Activated CD4-positive, alpha-beta T cell treated with anti-CD3 and anti-CD28 coated beads for 36 hours (primary cell): ENCODE data around the gene RPH3AL. TPM values are rescaled to one million over a fixed set of nuclear protein-coding genes. Genes with fewer than 3 reads are reported as not detected.

Experiments used
- total RNA-seq, 2 experiments: library from RNA; stranded (reverse); gene quantifications; one replicate each; pipeline ENCODE4 v1.2.3, GENCODE V29; 2021

RPH3AL gene
- total RNA-seq, 2 experiments from 2014 or later, result 1.4 to 2.0 TPM

Other genes with a start within 250 kb of the RPH3AL start
- gene SCGB1C2, start 215.2 kb downstream of the RPH3AL start, total RNA-seq, result not detected
- under 1 TPM; 0.04 to 0.27 TPM for gene DOC2B, start 171.2 kb downstream of the RPH3AL start, total RNA-seq
- 10 to 100 TPM; 31.0 to 31.8 TPM for gene RFLNB, start 93.1 kb upstream of the RPH3AL start, total RNA-seq